SK-N-MC (cell line): ENCODE measurements around the gene LEFTY1.
A peak's percentile ranks its signal among the peaks of the same experiment; 100 is the strongest.

Source experiments
- DNase-seq: peaks from one replicate; pipeline ENCODE4 v3.0.0-alpha.2; 2011; ENCODE audit warnings: low read depth, low spot score
- H3K27ac ChIP-seq: fragments of 200-600 bp; sonication (generic); 2 replicates; pipeline ENCODE4 v1.5.1; 2016; ENCODE audit warnings: mixed run types
- H3K36me3 ChIP-seq: fragments of 200-600 bp; sonication (generic); 2 replicates; pipeline ENCODE4 v1.6.1; 2017; ENCODE audit warnings: antibody characterized with exemption, low read length, mixed read lengths; ENCODE audit not compliant: insufficient read depth
- H3K4me3 ChIP-seq: fragments of 200-600 bp; sonication (generic); 2 replicates; pipeline ENCODE4 v1.5.1; 2016
- H3K9ac ChIP-seq: fragments of 200-600 bp; sonication (generic); 2 replicates; pipeline ENCODE4 v1.8.0; 2017; ENCODE audit warnings: mixed run types, mixed read lengths; ENCODE audit not compliant: insufficient read length
- H3K9me3 ChIP-seq: fragments of 200-600 bp; sonication (generic); 2 replicates; pipeline ENCODE4 v1.6.1; 2017; ENCODE audit warnings: low read depth, mild to moderate bottlenecking, antibody characterized with exemption, low read length, moderate library complexity, mixed read lengths
- EZH2 ChIP-seq: fragments of 200-600 bp; sonication (generic); IDR thresholded peaks from one replicate; pipeline ENCODE4 v1.6.1; 2017; ENCODE audit warnings: antibody characterized with exemption
- FOXP2 ChIP-seq: optimal IDR thresholded peaks from 2 replicates; pipeline ENCODE3; 2011; ENCODE audit warnings: mild to moderate bottlenecking, moderate library complexity; ENCODE audit not compliant: insufficient read depth; ENCODE audit errors: extremely low read length, control extremely low read depth
- POLR2AphosphoS5 ChIP-seq: IDR thresholded peaks from 2 replicates; pipeline ENCODE4 v1.6.1; 2012; ENCODE audit warnings: mild to moderate bottlenecking, low read depth, low read length, borderline replicate concordance

Gene LEFTY1

GRCh38 chr1:225917536-225917935, 28.6 kb upstream of the LEFTY1 start:
- DNase-seq: no peak
- no peak overlapping the region for H3K9ac ChIP-seq
- TF ChIP-seq POLR2AphosphoS5 (no peak), FOXP2 (no peak), EZH2 (no peak)
- H3K9me3 ChIP-seq: no peaks in the 10 kb centered on the region
- no peak overlapping the region for H3K4me3 ChIP-seq
- no peak overlapping the region for H3K27ac ChIP-seq
- H3K36me3 ChIP-seq: peaks cover 30% of the 10 kb centered on the region

GRCh38 chr1:225917101-225917500, 28.2 kb upstream of the LEFTY1 start:
- TF ChIP-seq EZH2: no peak
- TF ChIP-seq FOXP2: no peak
- no peak for TF ChIP-seq POLR2AphosphoS5
- Histone ChIP-seq H3K9me3 (no peaks in the 10 kb centered on the region), H3K36me3 (peaks cover 30% of the 10 kb centered on the region), H3K27ac (no peak overlapping the region), H3K4me3 (no peak overlapping the region), H3K9ac (no peak overlapping the region)
- no peak for DNase-seq

- H3K27ac ChIP-seq: no peak overlapping the region
- peaks cover 18% of the 10 kb centered on the region for H3K36me3 ChIP-seq
- no peak overlapping the region for H3K9ac ChIP-seq
- H3K9me3 ChIP-seq: no peaks in the 10 kb centered on the region
- H3K4me3 ChIP-seq: peak overlapping the region; percentile 47
- no peak for TF ChIP-seq FOXP2
- no peak for TF ChIP-seq POLR2AphosphoS5
- TF ChIP-seq EZH2: no peak
- DNase-seq: no peak
Measured at GRCh38 chr1:225915538-225915991, 26.6 kb upstream of the LEFTY1 start.

- DNase-seq: no peak
- TF ChIP-seq EZH2: no peak
- TF ChIP-seq POLR2AphosphoS5: no peak
- TF ChIP-seq FOXP2: no peak
Measured at GRCh38 chr1:225914947-225915346, 26.0 kb upstream of the LEFTY1 start.

GRCh38 chr1:225914391-225914790, 25.4 kb upstream of the LEFTY1 start:
- Histone ChIP-seq H3K9me3 (no peaks in the 10 kb centered on the region), H3K36me3 (peaks cover 16% of the 10 kb centered on the region), H3K27ac (no peak overlapping the region), H3K9ac (no peak overlapping the region), H3K4me3 (no peak overlapping the region)
- no peak for DNase-seq
- TF ChIP-seq FOXP2 (no peak), EZH2 (no peak), POLR2AphosphoS5 (no peak)

More at GRCh38 chr1:225914947-225915346, 26.0 kb upstream of the LEFTY1 start:
- H3K27ac ChIP-seq: no peak overlapping the region
- no peak overlapping the region for H3K4me3 ChIP-seq
- H3K9ac ChIP-seq: no peak overlapping the region
- H3K36me3 ChIP-seq: peaks cover 16% of the 10 kb centered on the region
- H3K9me3 ChIP-seq: no peaks in the 10 kb centered on the region

GRCh38 chr1:225911191-225912130, 22.5 kb upstream of the LEFTY1 start:
- Histone ChIP-seq H3K9me3 (no peaks in the 10 kb centered on the region), H3K36me3 (no peaks in the 10 kb centered on the region), H3K9ac (no peak overlapping the region), H3K4me3 (no peak overlapping the region), H3K27ac (no peak overlapping the region)
- TF ChIP-seq EZH2 (no peak), FOXP2 (no peak), POLR2AphosphoS5 (no peak)
- DNase-seq: no peak

GRCh38 chr1:225909477-225909876, 20.5 kb upstream of the LEFTY1 start:
- Histone ChIP-seq H3K27ac (no peak overlapping the region), H3K36me3 (no peaks in the 10 kb centered on the region), H3K9ac (no peak overlapping the region), H3K4me3 (no peak overlapping the region), H3K9me3 (no peaks in the 10 kb centered on the region)
- DNase-seq: no peak
- TF ChIP-seq POLR2AphosphoS5 (no peak), EZH2 (no peak), FOXP2 (no peak)

- Histone ChIP-seq H3K9me3 (no peaks in the 10 kb centered on the region), H3K4me3 (no peak overlapping the region), H3K9ac (no peak overlapping the region), H3K36me3 (no peaks in the 10 kb centered on the region), H3K27ac (no peak overlapping the region)
- TF ChIP-seq EZH2 (no peak), FOXP2 (no peak), POLR2AphosphoS5 (no peak)
- no peak for DNase-seq
Measured at GRCh38 chr1:225908773-225909172, 19.8 kb upstream of the LEFTY1 start.

- H3K27ac ChIP-seq: no peak overlapping the region
- H3K36me3 ChIP-seq: no peaks in the 10 kb centered on the region
- TF ChIP-seq EZH2 (no peak), FOXP2 (no peak), POLR2AphosphoS5 (no peak)
- no peak for DNase-seq
- H3K4me3 ChIP-seq: no peak overlapping the region
- H3K9ac ChIP-seq: no peak overlapping the region
- H3K9me3 ChIP-seq: no peaks in the 10 kb centered on the region
Measured at GRCh38 chr1:225908013-225908640, 19.2 kb upstream of the LEFTY1 start.
